Endothelial cell (in vitro differentiated cells): Measurements from ENCODE around the gene DHRS4. TPM values are rescaled to one million over a fixed set of nuclear protein-coding genes. Genes with fewer than 3 reads are reported as not detected.

ENCODE experiments used
- DNase-seq: peaks from one replicate; pipeline ENCODE4 v3.0.0; 2021; ENCODE audit warnings: low spot score
- H3K27ac Mint-ChIP-seq: one replicate; pipeline ENCODE4 v1.8.0; 2021; ENCODE audit warnings: mixed read lengths, inconsistent platforms; ENCODE audit not compliant: unreplicated experiment
- H3K27me3 Mint-ChIP-seq: one replicate; pipeline ENCODE4 v1.8.0; 2021; ENCODE audit warnings: mild to moderate bottlenecking, moderate library complexity, mixed read lengths, inconsistent platforms; ENCODE audit not compliant: unreplicated experiment
- H3K36me3 Mint-ChIP-seq: one replicate; pipeline ENCODE4 v1.8.0; 2021; ENCODE audit warnings: mild to moderate bottlenecking, low read depth, mixed read lengths, inconsistent platforms; ENCODE audit not compliant: unreplicated experiment
- H3K4me1 Mint-ChIP-seq: one replicate; pipeline ENCODE4 v1.8.0; 2021; ENCODE audit warnings: mild to moderate bottlenecking, mixed read lengths, inconsistent platforms; ENCODE audit not compliant: unreplicated experiment
- H3K4me3 Mint-ChIP-seq: one replicate; pipeline ENCODE4 v1.8.0; 2021; ENCODE audit warnings: mild to moderate bottlenecking, mixed read lengths, inconsistent platforms; ENCODE audit not compliant: unreplicated experiment
- H3K9me3 Mint-ChIP-seq: one replicate; pipeline ENCODE4 v1.8.0; 2021; ENCODE audit warnings: mixed read lengths, inconsistent platforms; ENCODE audit not compliant: unreplicated experiment
- total RNA-seq: library from RNA; stranded (reverse); fragmentation: NEBNext Ultra II Directional; extraction: Animal tissue kit (Norgen Biotek cat#: 25700); gene quantifications from one replicate; pipeline ENCODE4 v1.2.1, GENCODE V29; 2021; ENCODE audit not compliant: unreplicated experiment
- TF ChIP-seq, protein P1 (sequence below): fragments of 200-600 bp; sonication (generic); IDR thresholded peaks from one replicate; pipeline ENCODE4 v1.5.0; 2021; ENCODE audit warnings: antibody characterized with exemption; ENCODE audit not compliant: unreplicated experiment

Gene DHRS4
- total RNA-seq, 1 donor from 2014 or later, result 18.9 TPM

DNA sequence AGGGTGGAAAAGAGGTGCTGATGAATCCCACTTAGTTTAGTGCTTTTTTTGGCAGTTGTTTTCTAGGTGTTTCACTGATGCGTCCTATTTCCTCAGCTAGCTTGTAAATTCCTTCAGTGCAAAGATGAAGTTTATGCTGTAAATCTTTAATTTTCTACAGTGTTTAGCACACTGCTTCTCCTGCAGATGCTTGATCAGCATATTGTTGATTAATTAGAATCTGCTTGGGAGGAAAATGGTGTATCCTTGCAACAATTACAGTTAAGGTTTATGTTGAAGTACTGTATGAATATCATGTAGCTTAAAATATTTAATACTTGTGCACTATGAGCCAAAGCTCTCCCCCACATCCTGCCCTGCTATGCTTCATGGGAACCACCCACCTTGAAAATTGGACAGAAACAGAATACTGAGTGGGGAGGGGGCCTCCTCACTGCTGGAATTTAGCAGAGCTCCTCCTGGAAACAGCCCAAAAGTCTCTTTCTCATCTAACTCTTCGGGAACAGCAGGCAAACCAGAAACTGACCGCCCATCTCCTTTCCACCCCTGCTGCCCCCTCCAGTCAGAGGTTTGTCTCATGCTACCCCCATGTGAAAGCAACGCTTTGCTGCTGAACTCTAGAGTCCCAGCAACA, 20.3 kb upstream of the DHRS4 start:
- TF ChIP-seq, protein P1, sequence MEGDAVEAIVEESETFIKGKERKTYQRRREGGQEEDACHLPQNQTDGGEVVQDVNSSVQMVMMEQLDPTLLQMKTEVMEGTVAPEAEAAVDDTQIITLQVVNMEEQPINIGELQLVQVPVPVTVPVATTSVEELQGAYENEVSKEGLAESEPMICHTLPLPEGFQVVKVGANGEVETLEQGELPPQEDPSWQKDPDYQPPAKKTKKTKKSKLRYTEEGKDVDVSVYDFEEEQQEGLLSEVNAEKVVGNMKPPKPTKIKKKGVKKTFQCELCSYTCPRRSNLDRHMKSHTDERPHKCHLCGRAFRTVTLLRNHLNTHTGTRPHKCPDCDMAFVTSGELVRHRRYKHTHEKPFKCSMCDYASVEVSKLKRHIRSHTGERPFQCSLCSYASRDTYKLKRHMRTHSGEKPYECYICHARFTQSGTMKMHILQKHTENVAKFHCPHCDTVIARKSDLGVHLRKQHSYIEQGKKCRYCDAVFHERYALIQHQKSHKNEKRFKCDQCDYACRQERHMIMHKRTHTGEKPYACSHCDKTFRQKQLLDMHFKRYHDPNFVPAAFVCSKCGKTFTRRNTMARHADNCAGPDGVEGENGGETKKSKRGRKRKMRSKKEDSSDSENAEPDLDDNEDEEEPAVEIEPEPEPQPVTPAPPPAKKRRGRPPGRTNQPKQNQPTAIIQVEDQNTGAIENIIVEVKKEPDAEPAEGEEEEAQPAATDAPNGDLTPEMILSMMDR, result no peak
- Mint-ChIP-seq H3K27me3 (peaks cover 2% of the 10 kb centered on the region), H3K4me3 (no peak overlapping the region), H3K36me3 (no peaks in the 10 kb centered on the region), H3K9me3 (no peaks in the 10 kb centered on the region), H3K4me1 (no peaks in the 10 kb centered on the region), H3K27ac (no peak overlapping the region)
- no peak for DNase-seq

DNA sequence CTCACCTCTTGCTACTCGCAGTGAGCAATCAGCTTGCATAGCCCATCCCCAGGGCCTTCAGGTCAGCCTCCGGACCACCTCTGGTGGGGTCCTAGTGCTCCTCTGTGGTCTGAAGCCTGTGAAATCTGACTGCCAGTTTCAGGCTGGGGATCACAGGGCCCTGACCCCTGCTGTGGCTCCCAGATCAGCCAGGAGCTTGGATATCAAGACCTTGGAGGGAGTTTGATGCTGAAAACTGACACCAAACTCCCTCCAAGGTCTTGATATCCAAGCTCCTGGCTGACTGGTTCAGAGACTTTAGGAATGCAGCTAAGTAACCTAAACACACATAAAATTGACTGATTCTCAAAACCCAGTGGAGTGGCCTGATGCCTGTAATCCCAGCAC, 19.8 kb upstream of the DHRS4 start:
- no peak overlapping the region for H3K4me3 Mint-ChIP-seq
- no peak for DNase-seq
- H3K9me3 Mint-ChIP-seq, result no peaks in the 10 kb centered on the region
- TF ChIP-seq, protein P1, result no peak
- H3K27me3 Mint-ChIP-seq, result peaks cover 2% of the 10 kb centered on the region
- H3K27ac Mint-ChIP-seq, result no peak overlapping the region
- H3K4me1 Mint-ChIP-seq, result no peaks in the 10 kb centered on the region
- H3K36me3 Mint-ChIP-seq, result no peaks in the 10 kb centered on the region

DNA sequence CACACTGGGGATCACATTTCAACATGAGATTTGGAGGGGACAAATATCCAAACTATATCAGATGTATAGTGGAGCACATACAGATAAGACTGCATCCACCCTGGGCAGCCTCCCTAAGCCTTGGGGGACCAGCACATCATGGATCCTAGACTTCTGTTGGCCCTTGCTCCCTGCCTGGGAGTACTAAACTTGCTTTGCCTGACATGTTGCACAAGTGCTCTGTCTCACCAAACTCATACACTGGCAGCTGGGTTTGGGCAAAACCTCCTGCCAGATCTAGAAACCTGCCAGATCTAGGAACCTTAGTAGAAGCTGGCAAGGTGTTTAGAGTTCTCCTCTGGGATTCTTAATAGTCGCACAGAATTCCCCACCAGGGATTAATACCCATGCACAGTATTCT, 18.4 kb upstream of the DHRS4 start:
- TF ChIP-seq, protein P1, result no peak
- no peak for DNase-seq
- no peak overlapping the region for H3K4me3 Mint-ChIP-seq
- H3K4me1 Mint-ChIP-seq, result no peaks in the 10 kb centered on the region
- no peak overlapping the region for H3K27ac Mint-ChIP-seq
- no peaks in the 10 kb centered on the region for H3K9me3 Mint-ChIP-seq
- H3K36me3 Mint-ChIP-seq, result no peaks in the 10 kb centered on the region
- peaks cover 2% of the 10 kb centered on the region for H3K27me3 Mint-ChIP-seq

DNA sequence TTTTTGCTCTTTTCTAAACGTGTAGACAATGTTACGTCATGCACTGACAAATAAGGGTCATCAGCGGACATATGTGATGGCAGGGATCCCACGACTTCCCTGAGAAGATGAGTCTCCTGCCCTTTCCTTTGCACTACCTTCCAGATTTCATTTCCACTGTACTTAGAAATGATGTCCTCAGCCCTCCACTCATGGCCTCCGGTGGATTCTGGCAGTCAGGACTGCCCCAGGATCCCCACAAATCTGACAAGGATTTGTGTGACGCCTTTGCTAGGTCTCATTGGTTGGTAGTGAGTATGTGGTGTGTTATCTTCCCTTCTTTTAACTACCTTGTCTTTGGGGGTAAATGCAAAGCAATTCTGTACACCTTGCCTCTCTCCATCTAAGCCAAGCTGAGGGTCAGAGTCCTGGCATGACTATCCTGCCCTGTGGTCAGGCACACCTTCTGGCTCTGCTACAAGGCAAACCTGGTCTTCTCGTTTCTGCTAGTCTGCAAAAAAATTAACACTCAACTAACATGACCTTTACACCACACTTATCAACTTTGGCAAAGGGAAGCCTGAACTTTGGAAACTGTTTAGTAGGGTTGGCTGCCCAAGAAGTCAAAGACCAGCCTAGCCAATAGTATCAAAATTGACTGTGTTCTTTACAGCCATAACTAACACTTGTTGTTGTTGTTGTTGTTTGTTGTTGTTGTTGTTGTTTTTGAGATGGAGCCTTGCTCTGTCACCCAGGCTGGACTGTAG, 17.3 kb upstream of the DHRS4 start:
- TF ChIP-seq, protein P1, result no peak
- no peaks in the 10 kb centered on the region for H3K36me3 Mint-ChIP-seq
- no peak overlapping the region for H3K27ac Mint-ChIP-seq
- DNase-seq, result no peak
- no peak overlapping the region for H3K4me3 Mint-ChIP-seq
- no peaks in the 10 kb centered on the region for H3K9me3 Mint-ChIP-seq
- no peaks in the 10 kb centered on the region for H3K4me1 Mint-ChIP-seq
- H3K27me3 Mint-ChIP-seq, result peaks cover 2% of the 10 kb centered on the region

DNA sequence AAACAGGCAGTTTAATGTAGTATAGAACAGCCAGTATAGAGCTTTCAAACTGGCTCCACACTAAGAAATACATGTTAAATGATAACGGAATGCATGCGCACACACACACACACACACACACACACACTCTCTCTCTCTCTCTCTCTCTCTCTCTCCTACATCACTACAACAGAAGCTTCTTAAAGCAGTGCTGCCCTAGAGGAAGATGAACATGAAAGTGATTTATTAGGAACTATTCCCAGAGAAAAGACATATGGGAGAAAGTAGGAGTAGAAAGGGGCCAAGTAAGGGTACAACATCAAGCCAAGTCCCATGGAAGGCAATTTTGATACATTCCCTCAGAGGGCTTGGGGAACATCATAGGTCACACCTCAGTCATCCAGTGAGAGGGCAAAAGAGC, 16.4 kb upstream of the DHRS4 start:
- Mint-ChIP-seq H3K4me1 (no peaks in the 10 kb centered on the region), H3K27me3 (peaks cover 2% of the 10 kb centered on the region), H3K27ac (no peak overlapping the region), H3K9me3 (no peaks in the 10 kb centered on the region), H3K4me3 (no peak overlapping the region), H3K36me3 (peaks cover under 1% of the 10 kb centered on the region)
- TF ChIP-seq, protein P1, result no peak
- no peak for DNase-seq
